Stimulated activated CD4-positive, alpha-beta T cell treated with anti-CD3 and anti-CD28 coated beads, Interleukin-12 subunit alpha, Interleukin-12 subunit beta, amount 100 ng/mL, for 4 hours (primary cell): ENCODE results near the gene SCART1.
"Not testable (repeated sequence)": the region's sequence is repeated elsewhere in the genome, so short reads cannot be mapped to it uniquely, and the experiment has no call there.

Source experiments
- DNase-seq: peaks from one replicate; pipeline ENCODE4 v3.0.0-alpha.2; 2020

Gene SCART1

DNA sequence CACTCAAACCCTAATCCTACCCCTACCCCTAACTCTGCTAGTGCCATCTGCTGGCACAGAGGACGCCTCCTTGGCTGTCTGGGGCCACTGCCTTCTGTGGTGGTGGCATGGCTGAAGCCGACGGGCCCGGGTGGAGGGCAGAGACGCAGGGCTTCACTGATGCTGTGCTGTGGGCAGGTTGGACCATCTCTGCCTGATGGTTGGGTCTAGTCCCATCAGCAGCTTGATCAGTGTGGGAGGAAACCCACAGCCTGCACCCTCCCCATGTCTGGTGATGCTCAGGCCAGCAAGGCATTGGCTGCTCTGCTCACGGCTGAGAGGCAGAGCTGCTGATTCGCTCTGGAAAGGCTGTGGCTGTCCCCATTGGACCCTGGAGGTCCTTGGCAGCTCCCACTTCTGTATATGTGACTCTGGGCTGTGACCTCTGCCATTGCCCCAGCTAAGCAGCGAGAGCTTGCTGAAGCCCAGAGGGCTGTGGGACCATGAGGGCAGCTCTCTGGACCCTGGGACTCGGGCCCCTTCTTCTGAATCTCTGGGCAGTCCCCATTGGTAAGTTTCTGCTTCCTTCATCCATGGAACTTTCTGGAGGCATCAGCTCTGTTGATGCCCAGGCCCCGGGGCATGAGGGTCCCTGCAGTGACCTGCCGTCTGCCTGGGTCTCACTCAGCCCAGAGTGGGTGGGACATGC is at the start of gene SCART1:
SCART1 (plus strand) TSS at position 430 of the 688 bp plus-strand sequence; CDS start at position 483, 53 bp downstream.
- no peak for DNase-seq

DNA sequence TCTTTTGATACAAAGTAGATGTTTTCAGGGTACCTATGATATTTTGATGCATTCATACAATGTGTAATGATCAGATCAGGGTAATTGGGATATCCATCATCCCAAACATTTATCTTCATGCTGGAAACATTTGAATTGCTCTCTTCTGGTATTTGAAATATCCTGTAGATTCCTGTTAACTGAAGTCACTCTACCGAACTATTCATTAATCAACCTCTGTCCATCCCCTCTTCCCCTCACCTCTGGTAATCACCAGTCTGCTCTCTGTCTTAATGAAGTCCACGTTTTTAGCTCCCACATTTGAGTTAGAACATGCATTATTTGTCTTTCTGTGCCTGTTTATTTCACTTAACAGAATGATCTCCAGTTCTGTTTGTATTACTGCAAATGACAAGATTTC is 48.5 kb upstream of the SCART1 start:
- no peak for DNase-seq

DNA sequence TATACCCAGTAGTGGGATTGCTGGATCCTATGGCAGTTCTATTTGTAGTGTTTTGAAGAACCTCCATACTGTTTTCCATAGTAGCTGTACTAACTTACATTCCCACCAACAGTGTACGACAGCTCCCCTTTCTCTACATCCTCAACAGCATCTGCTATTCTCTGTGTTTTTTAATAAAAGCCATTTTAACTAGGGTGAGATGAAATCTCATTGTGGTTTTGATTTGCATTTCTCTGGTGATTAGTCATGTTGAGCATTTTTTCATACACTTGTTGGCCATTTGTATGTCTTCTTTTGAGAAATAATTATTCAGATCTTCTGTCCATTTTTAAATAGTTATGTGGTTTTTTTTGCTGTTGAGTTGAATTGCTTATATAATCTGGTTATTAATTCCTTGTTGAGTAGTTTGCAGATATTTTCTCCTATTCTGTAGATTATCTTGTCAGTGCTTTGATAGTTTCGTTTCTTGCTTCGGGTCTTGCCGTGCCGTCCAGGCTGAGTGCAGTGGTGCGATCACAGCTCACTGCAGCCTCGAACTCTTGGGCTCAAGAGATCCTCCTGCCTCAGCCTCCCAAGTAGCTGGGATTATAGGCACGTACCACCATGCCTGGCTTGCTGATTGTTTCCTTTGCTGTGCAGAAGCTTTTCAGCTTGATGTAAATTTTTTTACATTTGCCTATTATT is 47.8 kb upstream of the SCART1 start:
- DNase-seq, result no peak

DNA sequence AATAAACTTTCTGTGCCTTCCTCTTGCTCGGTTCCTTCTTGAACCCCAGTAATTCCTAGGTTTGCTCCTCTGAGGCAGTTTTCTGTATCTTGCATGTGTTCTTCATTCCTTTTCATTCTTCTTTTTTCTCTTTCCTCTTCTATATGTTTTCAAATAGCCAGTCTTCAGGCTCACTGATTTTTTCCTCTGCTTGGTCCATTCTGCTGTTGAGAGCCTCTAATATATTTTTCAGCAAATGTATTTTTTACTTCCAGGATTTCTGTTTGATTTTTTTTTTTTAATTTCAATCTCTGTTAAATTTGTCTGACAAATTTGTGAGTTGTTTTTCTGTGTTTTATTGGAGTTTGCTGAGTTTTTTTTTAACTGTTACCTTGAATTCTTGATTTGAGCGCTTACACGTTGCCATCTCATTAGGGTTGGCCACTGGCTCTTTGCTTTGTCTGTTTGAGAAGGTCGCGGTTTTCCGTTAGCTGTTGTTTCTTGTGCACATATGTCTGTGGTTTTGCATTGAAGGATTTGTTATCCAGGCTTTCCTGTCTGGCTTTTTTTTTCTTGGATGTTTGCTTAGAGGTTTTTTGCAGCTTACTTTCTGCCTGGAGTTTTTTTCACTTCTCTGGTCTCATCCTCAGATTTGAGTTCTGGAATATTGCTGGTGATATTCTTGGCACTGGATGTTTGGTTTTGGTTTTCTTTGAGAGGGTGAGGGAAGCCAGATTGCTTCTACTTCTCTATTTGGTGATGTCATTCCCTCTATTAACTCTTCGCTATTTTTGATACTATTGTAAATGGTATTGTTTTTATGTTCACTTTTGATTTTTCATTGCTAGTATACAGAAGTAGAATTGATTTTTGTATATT is 42.0 kb upstream of the SCART1 start:
- DNase-seq, result no peak

DNA sequence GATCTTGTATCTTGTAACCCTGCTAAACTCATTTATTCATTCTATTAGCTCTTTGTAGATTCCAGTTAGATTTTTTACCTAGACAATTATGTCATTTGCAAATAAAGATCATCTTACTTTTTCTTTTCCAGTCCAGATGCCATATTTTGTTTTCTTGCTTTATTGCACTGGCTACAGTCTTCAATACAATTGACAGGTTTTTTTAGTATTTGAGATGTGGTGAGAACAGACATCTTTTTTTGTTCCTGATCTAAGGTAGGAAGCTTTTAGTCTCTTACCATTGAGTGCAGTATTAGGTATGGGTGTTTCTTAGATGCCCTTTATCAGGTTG is 41.4 kb upstream of the SCART1 start:
- DNase-seq, result no peak

DNA sequence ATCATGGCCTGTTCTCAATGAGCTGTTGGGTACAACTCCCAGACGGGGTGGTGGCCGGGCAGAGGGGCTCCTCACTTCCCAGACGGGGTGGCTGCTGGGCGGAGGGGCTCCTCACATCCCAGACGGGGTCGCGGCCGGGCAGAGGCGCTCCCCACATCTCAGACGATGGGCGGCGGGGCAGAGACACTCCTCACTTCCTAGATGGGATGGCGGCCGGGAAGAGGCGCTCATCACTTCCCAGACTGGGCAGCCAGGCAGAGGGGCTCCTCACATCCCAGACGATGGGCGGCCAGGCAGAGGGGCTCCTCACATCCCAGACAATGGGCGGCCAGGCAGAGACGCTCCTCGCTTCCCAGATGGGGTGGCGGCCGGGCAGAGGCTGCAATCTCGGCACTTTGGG is 39.3 kb upstream of the SCART1 start:
- DNase-seq, result not testable (repeated sequence)

DNA sequence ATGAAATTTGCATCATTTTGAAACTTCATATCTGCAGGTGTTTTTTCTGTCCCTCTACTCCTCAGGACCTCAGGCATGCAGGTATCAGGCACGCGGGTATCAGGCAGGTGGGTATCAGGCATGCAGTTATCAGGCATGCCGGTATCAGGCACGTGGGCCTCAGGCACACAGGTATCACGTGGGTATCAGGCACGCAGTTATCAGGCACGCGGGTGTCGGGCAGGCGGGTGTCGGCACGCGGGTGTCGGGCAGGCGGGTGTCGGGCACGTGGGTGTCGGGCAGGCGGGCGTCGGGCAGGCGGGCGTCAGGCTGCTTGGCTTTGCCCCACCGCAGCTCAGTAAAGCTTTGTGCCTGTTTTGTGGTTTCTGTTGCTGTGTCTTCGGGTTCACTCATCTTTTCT is 38.0 kb upstream of the SCART1 start:
- no peak for DNase-seq

DNA sequence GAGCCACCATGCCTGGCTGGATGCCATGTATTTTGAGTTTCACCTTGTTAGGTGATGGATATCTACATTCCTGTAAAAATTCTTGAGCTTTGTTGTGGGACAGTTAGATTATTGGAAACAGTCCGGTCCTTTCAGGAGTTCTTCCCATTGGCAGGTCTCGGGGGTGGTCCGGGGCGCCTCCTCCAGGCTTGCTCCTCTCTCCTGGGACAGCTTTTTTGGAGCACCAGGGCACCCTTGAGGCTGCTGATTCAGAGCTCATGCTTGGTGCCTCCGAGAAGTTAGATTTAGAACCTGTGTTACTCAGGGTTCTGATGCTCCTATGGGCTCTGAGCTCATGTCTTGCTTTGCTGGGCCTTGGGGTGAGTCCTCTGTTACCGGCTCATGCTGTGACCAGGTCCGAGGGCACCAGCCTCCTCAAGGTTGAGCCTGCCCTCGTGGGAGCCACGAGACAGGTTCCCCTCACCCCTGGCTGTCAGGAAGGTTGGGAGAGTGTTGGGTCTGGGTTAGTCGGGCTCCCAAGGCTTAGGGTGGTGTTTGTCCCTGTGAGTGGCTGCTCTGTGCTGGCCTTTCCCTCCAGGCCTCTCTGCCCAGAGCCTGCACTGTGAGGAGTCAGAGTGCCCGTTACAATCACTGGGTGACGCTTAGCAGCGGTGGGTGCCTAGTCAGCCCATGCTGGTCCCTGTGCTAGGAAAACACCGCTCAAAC is 35.3 kb upstream of the SCART1 start:
- no peak for DNase-seq

DNA sequence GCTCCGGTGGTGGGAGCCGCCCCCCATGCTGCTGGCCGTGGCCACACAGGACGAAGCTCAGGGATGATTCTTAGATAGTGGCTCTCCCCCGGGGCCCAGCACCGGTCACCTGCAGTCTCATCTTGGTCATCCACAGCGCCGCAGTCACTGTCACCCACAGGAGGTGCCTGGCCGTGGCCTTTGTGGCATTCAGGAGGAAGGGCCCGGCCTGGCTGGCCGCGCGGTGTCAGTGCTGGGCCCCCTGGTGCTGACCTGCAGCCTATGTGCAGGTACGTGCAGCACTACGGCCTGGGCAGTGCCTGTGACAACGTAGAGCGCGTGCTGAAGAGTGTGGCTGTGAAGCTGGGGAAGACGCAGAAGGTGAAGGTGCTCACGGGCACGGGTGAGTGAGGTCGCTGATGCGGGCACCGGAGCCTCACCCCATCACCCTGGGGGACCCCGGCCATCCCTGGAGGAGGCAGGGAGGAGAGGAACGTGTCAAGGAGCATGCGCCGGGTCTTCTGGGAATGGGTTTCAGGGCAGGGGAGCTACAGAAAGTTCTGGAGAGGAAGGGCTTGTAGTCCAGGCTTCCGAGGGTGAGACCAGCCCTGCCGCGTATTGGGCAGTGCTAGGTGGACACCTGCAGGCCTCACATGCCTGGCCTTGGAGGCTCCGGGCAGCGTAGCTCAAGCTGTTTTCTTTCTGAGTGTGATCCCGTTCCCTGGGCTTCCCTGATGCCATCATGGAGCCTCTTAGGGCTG is 34.4 kb upstream of the SCART1 start:
- DNase-seq, result no peak

DNA sequence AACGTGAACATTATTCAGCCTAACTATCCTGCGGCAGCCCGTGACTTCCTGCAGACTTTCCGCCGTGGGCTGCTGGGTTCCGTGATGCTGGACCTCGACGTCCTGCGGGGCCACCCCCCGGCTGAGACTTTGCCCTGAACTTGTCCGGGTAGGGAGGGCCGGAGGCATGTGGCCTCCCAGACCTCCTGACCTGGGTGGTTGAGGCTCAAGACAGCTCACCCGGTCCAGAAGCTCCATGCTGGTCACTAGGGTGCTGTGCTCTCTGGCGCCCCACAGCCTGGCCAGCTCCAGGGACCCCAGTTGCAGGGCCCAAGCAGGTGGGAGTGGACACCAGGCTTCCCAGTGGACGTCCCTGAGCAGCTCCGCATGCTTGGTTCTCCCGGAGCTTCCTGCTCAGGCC is 33.7 kb upstream of the SCART1 start:
- DNase-seq, result no peak

DNA sequence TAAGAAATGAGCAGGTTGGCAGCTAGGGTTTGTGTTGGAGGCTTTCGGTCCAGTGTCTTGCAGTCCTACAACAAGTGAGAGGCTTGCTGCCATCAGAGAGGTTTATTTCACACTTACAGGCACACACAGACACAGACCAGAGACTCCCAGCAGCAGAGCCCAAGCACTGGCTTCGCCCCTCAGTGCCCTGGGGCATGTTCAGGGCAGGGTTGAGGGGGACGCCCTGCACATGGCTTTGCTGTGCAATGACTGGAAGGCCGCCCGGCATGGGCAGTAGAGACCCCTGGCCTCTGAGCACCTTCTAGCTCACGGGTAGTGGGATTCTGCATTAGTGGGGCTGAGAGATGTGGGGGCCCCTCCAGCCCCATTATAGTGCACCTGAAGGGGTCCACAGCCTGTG is 33.2 kb upstream of the SCART1 start:
- DNase-seq, result no peak

DNA sequence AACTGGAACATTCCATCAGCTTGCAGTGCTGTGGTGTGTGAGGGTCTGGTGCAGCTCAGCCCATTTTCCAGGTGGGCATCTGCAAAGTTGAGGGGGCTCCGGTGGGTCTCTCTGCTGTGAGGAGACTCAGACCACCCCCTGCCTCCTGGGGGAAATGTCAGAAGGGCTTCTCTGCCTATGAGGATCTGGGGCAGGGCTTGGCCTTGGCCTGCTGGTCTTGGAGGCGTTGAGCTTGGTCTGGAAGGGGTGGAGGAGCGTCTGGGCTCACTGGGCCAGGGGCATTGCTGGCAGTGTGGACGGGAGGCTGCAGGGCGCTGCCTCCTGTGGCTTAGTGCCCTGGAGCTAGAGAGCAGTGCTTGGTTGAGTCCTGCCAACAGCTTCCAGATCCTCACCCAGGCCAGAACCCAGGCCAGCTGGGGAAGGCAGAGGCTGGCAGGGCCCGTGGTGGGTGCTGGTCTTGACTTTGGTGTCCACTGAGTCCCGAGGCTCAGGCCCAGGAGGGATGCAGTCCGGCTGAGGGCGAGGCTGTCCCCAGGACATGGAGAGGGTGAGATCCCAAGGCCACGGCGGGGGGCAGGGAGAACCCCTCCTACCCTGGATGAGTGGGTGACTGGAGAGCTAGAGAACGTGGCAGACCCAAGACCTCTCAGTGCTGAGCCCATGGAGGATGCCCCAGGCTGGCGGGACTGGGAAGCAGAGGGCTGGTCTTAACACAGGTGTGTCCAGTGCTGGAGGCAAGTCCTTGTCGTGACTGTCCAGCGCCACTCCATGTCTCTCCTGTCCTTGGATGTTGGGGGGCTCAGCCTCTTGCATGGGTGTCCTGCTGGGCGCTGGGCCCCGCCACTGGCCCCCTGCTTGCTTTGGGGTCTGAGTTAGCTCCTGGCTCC is 32.2 kb upstream of the SCART1 start:
- DNase-seq, result no peak

DNA sequence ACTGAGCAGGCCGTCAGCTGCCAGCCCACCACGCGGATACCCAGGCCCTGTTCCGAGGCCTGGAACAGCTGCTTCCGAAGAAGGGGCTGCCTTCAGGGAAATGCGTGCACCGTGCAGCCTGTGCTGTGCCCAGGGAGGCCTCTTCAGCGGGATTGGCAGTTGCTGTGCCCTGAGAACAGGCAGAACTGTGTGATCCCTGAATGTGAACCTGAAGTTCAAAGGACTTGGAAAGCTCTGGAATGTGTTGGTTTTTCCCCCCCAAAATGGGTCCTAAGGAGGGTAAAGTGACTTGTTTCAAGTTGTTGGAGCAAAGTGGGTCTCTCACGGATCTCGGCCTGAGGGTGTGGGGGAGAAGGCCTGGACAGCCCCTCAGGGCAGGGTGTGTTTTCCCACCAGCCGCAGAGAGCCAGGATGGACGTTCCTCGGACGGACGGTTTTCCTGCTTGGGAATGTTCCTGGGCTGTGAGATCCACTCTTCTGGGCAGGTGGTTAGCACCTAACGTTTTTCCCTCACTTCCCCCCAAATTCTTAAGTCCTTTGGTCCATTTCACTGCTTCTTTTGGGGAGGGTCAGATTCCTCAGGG is 31.4 kb upstream of the SCART1 start:
- no peak for DNase-seq

DNA sequence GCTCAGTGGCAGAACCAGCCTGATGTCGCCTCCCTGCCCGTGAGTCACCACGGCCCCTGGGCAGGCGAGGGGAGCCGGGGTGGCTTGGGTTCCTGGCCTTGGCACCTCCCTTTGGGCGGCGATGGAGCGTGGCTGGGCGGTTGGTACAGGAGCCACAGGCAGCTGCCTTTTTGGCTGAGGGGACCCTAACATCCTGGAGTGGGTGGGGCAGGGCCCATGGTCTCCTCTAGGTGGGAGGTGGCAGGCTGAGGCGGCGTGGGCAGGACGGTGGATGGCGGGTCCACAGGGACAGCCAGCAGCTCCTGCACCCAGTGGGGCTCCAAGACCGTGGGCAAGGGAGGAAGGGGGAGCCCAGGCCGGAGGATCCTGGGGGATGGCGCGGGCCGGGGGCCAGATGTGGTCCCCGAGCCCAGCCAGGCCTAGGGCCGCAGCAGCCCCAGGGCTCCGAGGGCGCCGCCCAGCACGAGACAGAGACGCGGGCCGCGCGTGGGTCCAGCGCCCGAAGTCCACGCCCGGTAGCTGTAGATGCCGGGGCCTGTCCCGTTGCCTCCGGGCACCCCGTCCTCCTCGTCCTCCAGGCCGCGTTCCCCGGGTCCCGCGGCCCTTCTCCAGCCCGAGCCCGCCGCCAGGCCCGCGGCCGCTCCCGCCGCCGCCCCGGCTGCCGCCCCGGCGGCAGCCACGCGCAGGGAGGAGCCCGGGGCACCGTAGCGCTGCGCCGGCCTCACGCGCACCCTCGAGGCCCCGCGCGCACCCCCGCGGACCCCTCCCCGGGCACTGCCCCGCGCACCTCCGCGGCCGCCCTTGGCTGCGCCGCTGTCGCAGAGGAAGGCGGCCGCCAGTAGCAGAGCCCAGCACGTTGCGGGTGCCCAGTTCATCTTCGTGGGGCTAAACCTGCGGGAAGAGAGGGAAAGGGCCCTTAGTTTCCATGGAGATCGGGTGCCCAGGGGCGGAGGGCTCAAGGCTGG is 30.7 kb upstream of the SCART1 start:
- no peak for DNase-seq

DNA sequence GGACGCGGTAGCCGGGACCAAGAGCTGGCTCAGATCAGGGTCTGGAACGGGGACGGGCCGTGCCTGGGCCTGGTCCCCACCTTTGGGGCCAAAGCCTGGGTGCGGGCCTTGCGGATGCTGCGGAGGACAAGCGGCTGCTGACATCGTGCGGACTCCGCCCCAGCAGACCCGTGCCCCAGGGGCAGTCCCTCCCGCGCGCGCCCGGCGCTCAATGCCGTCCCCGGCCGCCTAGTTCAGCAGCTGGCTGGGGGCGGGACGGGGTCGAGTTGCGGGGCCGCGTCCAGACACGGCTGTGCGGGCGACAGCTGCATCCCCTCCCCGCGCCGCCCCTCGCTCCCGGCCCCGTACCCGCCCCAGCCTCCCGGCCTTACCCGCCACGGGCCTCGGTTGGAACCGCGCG is 29.6 kb upstream of the SCART1 start:
- DNase-seq, result not testable (repeated sequence)

DNA sequence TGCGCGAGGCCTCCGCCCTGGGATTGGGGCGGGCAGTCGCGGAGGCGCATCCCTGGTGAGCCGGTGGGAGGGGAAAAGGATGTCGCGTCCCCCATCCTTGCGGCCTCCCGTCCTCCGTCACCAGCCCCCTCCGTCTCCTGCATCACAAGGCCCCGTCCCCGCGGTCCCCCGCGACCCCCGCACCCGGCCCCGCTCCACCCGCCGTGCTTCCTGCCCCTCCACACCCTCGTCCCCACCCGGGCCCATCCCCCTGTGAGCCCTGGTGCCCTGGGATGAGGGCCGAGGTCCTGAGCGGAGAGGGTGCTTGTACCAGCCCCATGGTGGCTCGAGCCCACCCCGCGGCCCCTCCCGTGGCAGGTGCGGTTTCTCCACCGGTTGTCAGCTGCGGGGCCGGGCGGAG is 29.1 kb upstream of the SCART1 start, which contains the start of gene SPRN:
SPRN (minus strand) TSS at position 25 of the 400 bp plus-strand sequence. CDS start 944 bp downstream, outside the sequence.
- not testable (repeated sequence) for DNase-seq

DNA sequence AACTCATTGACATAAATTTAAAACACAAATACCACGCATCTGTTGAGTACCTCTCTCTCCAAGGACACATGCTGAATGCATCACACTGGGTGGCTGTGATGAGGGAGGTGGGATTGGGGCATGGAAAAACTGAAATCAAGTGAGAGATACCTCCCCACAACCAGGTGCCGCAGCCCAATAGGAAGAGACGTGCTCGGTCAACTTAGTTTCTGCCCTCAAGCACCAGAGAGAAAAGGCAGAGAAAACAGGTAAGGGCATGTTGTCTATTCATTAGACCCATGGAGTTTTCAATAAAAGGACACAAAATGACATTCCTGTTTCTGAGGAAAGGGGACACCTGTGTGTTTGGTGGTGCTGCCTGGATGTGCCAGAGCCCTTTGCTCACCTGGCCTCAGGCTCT is 24.2 kb upstream of the SCART1 start:
- DNase-seq, result not testable (repeated sequence)

DNA sequence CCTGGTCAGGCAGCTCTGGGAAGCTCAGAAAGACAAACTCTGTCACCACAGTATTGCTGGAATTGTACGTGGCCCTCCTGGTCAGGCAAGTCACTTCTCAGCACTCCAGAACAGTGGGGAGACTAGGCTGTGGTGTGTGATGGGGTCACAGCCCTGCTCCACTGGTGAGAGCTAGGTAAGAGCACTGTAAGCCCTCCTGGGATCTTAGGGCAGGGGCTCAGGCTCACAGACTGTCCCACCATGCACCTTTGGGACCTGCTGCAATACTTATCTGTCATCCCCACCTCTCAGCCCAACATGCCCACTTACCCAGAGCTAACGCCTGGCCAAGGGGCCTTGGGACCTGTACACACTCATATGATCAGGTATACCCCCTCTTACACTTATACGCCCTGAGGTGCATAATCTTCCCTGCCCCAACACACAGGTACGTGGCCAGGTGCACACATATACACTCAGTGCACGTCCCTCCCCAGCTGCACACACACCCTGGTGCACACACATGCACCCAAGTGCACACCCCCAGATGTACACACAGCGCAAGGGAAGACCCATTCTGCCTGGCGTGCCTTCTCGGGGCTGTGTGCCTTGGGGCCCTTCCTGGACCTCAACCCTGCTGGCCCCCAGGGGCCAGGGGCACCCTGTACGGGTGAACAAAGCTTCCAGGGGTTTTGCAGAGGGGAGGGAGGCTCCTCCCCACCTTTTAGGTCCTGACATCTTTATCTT is 21.7 kb upstream of the SCART1 start:
- not testable (repeated sequence) for DNase-seq

DNA sequence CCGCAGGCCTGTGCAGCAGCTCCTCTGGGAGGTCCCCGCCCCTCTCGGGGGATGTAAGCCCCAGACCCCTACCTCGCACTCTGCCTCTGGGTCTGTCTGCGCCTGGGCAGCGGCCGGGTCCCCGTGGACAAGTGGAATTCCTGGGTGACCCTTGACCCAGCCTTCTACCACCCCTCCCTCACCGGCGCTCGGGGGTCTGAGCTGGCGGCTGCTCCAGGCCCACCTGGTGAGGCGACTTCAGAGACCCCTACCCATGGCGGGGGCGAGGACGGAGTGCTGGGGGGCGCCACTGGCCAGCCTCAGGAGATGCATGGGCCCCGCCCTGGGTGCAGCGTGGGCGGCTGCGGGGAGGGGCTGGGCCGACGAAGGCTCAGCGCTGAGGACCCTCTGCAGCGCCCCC is 21.0 kb upstream of the SCART1 start:
- not testable (repeated sequence) for DNase-seq
